HEK293 (cell line): ENCODE results near the gene PTGER1.

Experiments used
- CTCF ChIP-seq: fragments of 450-650 bp; formaldehyde crosslinking; IDR thresholded peaks from 2 replicates; pipeline ENCODE4 v1.5.1; 2016; ENCODE audit warnings: missing biosample characterization, missing genetic modification characterization
- GLIS1 ChIP-seq: fragments of 450-650 bp; formaldehyde crosslinking; IDR thresholded peaks from 2 replicates; pipeline ENCODE4 v1.5.1; 2016; ENCODE audit warnings: missing biosample characterization, missing genetic modification characterization
- HIC1 ChIP-seq: fragments of 450-650 bp; formaldehyde crosslinking; IDR thresholded peaks from 2 replicates; pipeline ENCODE4 v1.5.1; 2016; ENCODE audit warnings: missing biosample characterization, missing genetic modification characterization
- KLF1 ChIP-seq: fragments of 450-650 bp; formaldehyde crosslinking; IDR thresholded peaks from 2 replicates; pipeline ENCODE4 v1.5.1; 2016; ENCODE audit warnings: missing biosample characterization, missing genetic modification characterization
- SALL2 ChIP-seq: fragments of 450-650 bp; formaldehyde crosslinking; IDR thresholded peaks from 2 replicates; pipeline ENCODE4 v1.5.0; 2017; ENCODE audit warnings: missing biosample characterization, mild to moderate bottlenecking, missing genetic modification characterization, borderline replicate concordance
- SP2 ChIP-seq: fragments of 450-650 bp; formaldehyde crosslinking; IDR thresholded peaks from 2 replicates; pipeline ENCODE4 v1.5.1; 2016; ENCODE audit warnings: missing biosample characterization, missing genetic modification characterization
- SP3 ChIP-seq: fragments of 450-650 bp; formaldehyde crosslinking; IDR thresholded peaks from 2 replicates; pipeline ENCODE4 v1.5.1; 2016; ENCODE audit warnings: missing biosample characterization, missing genetic modification characterization
- WT1 ChIP-seq: fragments of 450-650 bp; formaldehyde crosslinking; IDR thresholded peaks from 2 replicates; pipeline ENCODE4 v1.5.1; 2016; ENCODE audit warnings: missing biosample characterization, missing genetic modification characterization
- ZBTB20 ChIP-seq: fragments of 450-650 bp; formaldehyde crosslinking; IDR thresholded peaks from 2 replicates; pipeline ENCODE4 v1.5.1; 2016; ENCODE audit warnings: missing biosample characterization, missing genetic modification characterization
- ZBTB26 ChIP-seq: fragments of 450-650 bp; formaldehyde crosslinking; optimal IDR thresholded peaks from 2 replicates; pipeline ENCODE3; 2016; ENCODE audit warnings: missing biosample characterization, mild to moderate bottlenecking, missing genetic modification characterization
- ZFHX2 ChIP-seq: fragments of 450-650 bp; formaldehyde crosslinking; conservative IDR thresholded peaks from 2 replicates; pipeline ENCODE4 v1.5.1; 2016; ENCODE audit warnings: missing biosample characterization, missing genetic modification characterization
- ZNF184 ChIP-seq: fragments of 450-650 bp; IDR thresholded peaks from 2 replicates; pipeline ENCODE4 v1.5.1; 2018; ENCODE audit warnings: missing biosample characterization, mild to moderate bottlenecking, missing genetic modification characterization
- ZNF211 ChIP-seq: fragments of 450-650 bp; formaldehyde crosslinking; IDR thresholded peaks from 2 replicates; pipeline ENCODE4 v1.5.1; 2016; ENCODE audit warnings: low read depth, missing biosample characterization, missing genetic modification characterization
- ZNF214 ChIP-seq: fragments of 450-650 bp; formaldehyde crosslinking; IDR thresholded peaks from 2 replicates; pipeline ENCODE4 v1.5.1; 2017; ENCODE audit warnings: missing biosample characterization, mild to moderate bottlenecking, missing genetic modification characterization, borderline replicate concordance
- ZNF335 ChIP-seq: fragments of 450-650 bp; formaldehyde crosslinking; conservative IDR thresholded peaks from 2 replicates; pipeline ENCODE4 v1.5.1; 2016; ENCODE audit warnings: missing biosample characterization, missing genetic modification characterization
- ZNF341 ChIP-seq: fragments of 450-650 bp; formaldehyde crosslinking; IDR thresholded peaks from 2 replicates; pipeline ENCODE4; 2016; ENCODE audit warnings: low read depth, missing biosample characterization, missing genetic modification characterization
- ZNF398 ChIP-seq: fragments of 450-650 bp; formaldehyde crosslinking; IDR thresholded peaks from 2 replicates; pipeline ENCODE4 v1.5.1; 2017; ENCODE audit warnings: missing biosample characterization, missing genetic modification characterization
- ZNF433 ChIP-seq: fragments of 450-650 bp; formaldehyde crosslinking; IDR thresholded peaks from 2 replicates; pipeline ENCODE4 v1.5.1; 2016; ENCODE audit warnings: missing biosample characterization, missing genetic modification characterization, low read depth
- ZNF518A ChIP-seq: fragments of 450-650 bp; formaldehyde crosslinking; conservative IDR thresholded peaks from 2 replicates; pipeline ENCODE4 v1.5.1; 2016; ENCODE audit warnings: low read depth, missing biosample characterization, missing genetic modification characterization
- ZNF561 ChIP-seq: fragments of 450-650 bp; IDR thresholded peaks from 2 replicates; pipeline ENCODE4 v1.5.1; 2018; ENCODE audit warnings: missing biosample characterization, missing genetic modification characterization, borderline replicate concordance
- ZNF580 ChIP-seq: fragments of 450-650 bp; formaldehyde crosslinking; IDR thresholded peaks from 2 replicates; pipeline ENCODE4 v1.5.1; 2016; ENCODE audit warnings: missing biosample characterization, missing genetic modification characterization
- ZNF629 ChIP-seq: fragments of 450-650 bp; formaldehyde crosslinking; IDR thresholded peaks from 2 replicates; pipeline ENCODE4 v1.5.1; 2017; ENCODE audit warnings: missing biosample characterization, missing genetic modification characterization
- ZNF76 ChIP-seq: fragments of 450-650 bp; formaldehyde crosslinking; IDR thresholded peaks from 2 replicates; pipeline ENCODE4; 2016; ENCODE audit warnings: low read depth, missing biosample characterization, missing genetic modification characterization, borderline replicate concordance
- ZNF776 ChIP-seq: fragments of 450-650 bp; formaldehyde crosslinking; IDR thresholded peaks from 2 replicates; pipeline ENCODE4 v1.5.0; 2017; ENCODE audit warnings: missing biosample characterization, missing genetic modification characterization, borderline replicate concordance
- ZNF777 ChIP-seq: fragments of 450-650 bp; formaldehyde crosslinking; IDR thresholded peaks from 2 replicates; pipeline ENCODE4 v1.5.1; 2017; ENCODE audit warnings: missing biosample characterization, missing genetic modification characterization, borderline replicate concordance

The PTGER1 gene

GRCh38 chr19:14475251-14476073, at the start of gene PTGER1 (continued):
- TF ChIP-seq ZNF76 (tag by site-specific recombination) (no peak), ZNF518A (tag by site-specific recombination) (no peak), ZNF335 (tag by site-specific recombination) (peak; percentile 50), CTCF (peak; percentile 48), SP3 (tag by site-specific recombination) (peak; percentile 35; the same call in 1 of the 2 replicates), ZNF184 (tag by site-specific recombination) (no peak), ZFHX2 (tag by site-specific recombination) (peak; percentile 82), ZNF341 (tag by site-specific recombination) (peak; percentile 58), ZNF561 (tag by site-specific recombination) (no peak), ZNF580 (no peak), ZNF433 (tag by site-specific recombination) (no peak), SALL2 (no peak), ZNF776 (tag by site-specific recombination) (no peak), KLF1 (tag by site-specific recombination) (peak; percentile 93), ZNF211 (tag by site-specific recombination) (no peak), WT1 (peak; percentile 32; the same call in 1 of the 2 replicates), ZNF214 (tag by site-specific recombination) (no peak), SP2 (tag by site-specific recombination) (peak; percentile 43), HIC1 (peak; percentile 28), ZNF777 (tag by site-specific recombination) (no peak), GLIS1 (tag by site-specific recombination) (peak; percentile 92), ZBTB20 (no peak), ZNF398 (tag by site-specific recombination) (peak; percentile 93), ZNF629 (tag by site-specific recombination) (no peak), ZBTB26 (no peak)
